Measurements from ENCODE around the gene IMP4.

The IMP4 gene

DNA sequence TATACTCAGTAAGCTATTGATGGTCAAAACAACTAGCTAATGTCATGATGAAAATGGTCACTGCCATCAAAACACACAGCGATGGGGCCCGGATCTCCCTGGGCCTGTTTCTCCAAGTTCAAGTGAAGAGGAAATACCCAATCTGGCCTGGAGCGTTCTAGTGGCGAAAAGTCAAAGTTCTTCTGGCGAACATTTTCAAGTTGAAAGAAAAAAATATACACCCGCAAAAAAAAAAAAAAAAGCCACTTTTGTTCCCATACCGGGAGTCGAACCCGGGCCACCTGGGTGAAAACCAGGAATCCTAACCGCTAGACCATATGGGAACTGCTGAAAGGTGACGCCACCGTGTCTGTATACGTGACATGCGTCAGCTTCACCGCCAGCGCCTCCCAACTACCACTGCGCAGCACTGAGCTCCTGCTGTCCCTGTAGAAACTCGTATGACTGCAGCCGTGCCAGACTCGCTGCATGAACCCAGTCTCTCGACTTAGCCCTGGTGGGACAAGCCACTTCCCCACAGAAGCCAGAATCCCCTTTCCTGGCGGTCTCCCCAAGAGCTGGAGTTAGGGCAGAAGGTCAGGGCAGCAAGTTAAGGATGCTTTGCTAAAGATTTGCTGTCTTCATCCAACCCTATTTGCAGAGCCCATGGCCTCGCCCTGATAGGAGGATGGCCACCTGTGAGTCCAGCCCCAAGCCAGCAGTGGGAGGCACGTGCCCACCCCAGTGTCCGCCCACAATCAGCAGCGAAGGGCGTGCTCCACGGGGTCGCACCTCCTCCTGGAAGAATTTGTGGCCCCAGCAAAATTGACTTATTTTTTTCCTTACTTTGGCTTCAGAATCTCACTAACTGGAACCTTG lies 5.6 kb upstream of the IMP4 start:
- peak overlapping the region; percentile 74 for H3K4me3 ChIP-seq (ENCODE audit: low read length)
- DNase-seq (ENCODE audit: low read depth): peak; percentile 48
- TF ChIP-seq, protein P1, sequence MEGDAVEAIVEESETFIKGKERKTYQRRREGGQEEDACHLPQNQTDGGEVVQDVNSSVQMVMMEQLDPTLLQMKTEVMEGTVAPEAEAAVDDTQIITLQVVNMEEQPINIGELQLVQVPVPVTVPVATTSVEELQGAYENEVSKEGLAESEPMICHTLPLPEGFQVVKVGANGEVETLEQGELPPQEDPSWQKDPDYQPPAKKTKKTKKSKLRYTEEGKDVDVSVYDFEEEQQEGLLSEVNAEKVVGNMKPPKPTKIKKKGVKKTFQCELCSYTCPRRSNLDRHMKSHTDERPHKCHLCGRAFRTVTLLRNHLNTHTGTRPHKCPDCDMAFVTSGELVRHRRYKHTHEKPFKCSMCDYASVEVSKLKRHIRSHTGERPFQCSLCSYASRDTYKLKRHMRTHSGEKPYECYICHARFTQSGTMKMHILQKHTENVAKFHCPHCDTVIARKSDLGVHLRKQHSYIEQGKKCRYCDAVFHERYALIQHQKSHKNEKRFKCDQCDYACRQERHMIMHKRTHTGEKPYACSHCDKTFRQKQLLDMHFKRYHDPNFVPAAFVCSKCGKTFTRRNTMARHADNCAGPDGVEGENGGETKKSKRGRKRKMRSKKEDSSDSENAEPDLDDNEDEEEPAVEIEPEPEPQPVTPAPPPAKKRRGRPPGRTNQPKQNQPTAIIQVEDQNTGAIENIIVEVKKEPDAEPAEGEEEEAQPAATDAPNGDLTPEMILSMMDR (conservative IDR thresholded peaks at IDR 0.05; ENCODE audit: low read depth, low read length): no peak

DNA sequence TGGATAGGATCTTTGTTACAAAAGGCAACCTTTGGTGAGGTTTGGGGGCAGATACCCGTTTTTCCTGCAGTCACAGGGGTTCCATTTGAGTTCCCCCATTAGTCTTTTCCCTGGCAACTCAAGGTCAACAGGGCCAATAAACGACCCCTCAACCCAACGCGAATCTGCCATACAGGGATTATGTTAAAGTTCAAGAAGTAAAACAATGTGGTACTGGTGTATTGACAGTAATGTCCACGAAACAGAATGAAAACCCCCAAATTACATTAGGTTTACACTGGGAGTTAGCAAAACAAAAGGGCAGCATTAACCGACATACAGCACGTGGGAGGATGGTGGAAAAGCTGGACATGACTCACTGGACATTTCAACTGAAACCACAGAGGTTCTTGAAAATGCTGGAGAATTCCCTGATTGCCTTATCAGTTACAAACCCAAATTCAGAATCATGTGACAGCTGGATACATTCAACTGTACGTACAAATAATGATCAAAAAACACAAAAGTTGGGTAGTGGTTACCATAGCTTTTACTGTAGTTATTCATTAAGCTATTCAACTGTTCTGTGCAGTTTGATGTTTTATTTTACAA lies 4.9 kb upstream of the IMP4 start:
- peak overlapping the region; percentile 74 for H3K4me3 ChIP-seq (ENCODE audit: low read length)
- DNase-seq (ENCODE audit: low read depth): no peak
- TF ChIP-seq, protein P1 (conservative IDR thresholded peaks at IDR 0.05; ENCODE audit: low read depth, low read length): no peak

DNA sequence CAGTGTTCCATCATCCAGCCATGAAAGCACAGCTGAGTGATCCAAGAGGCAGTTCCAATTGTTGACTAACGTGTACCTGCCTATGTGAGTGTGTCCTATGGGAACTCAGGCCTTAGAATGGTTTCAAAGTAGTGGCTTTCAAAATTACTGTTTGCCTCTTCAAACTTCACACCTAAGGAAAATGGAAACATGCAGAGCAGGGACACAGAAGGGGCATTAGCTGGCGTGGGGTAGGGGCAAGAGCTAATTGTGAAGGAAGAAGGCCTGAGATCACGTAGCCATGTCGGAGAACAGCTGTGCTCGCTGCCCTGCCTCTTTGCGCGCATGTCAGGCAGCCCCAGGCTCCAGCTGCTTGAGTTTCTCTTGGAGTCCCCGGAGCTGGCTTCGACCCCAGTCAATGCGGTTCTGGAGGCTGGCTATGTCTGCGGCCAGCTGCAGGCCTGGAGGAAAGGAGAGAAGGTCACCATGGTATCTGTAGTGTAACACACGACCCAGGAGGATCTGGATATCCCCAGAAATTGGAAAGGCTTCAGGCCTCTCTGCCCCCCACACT lies 3.8 kb upstream of the IMP4 start:
- no peak overlapping the region for H3K4me3 ChIP-seq (ENCODE audit: low read length)
- DNase-seq (ENCODE audit: low read depth): no peak
- TF ChIP-seq, protein P1 (conservative IDR thresholded peaks at IDR 0.05; ENCODE audit: low read depth, low read length): no peak

DNA sequence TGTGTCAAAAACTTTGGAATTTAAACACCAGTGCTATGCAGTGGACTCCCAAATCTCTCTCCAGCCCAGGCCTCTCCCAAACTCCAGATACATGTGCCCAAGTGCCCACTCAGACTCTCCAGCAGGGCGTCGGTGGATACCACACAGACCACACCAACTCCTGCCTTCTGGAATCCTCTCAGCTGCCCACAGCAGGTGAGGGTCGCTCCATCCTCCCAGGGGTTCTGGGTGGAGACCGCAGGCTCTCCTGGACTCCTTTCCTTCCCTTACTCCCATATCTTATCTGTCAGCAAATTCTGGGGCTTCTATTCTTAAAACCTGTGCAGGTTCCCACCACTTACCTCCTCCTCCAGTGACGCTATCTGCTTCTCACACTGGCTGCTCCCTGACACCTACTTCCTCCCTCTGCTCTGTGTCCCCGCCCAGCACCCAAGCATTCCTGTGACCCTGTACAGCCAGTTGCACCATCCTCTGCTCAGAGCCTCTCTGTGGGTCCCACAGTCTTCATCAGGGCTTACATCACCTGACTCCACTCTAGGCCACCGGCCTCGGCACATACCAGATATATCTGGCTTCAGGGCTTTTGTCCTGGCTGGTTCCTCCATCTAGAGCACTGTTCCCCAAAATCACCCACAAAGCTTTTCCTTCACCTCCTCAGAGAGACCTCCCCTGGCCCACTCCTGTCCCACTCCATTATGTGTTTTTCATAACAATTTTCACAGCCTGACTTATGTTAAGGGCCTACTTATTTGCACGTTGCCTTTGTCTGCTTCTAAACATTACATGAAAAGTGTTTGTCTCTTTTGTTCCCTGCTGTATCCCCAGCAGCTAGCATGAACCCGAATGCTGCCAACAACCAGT lies 2.6 kb upstream of the IMP4 start:
- H3K4me3 ChIP-seq (ENCODE audit: low read length): no peak overlapping the region
- TF ChIP-seq, protein P1 (conservative IDR thresholded peaks at IDR 0.05; ENCODE audit: low read depth, low read length): no peak
- no peak for DNase-seq (ENCODE audit: low read depth)

DNA sequence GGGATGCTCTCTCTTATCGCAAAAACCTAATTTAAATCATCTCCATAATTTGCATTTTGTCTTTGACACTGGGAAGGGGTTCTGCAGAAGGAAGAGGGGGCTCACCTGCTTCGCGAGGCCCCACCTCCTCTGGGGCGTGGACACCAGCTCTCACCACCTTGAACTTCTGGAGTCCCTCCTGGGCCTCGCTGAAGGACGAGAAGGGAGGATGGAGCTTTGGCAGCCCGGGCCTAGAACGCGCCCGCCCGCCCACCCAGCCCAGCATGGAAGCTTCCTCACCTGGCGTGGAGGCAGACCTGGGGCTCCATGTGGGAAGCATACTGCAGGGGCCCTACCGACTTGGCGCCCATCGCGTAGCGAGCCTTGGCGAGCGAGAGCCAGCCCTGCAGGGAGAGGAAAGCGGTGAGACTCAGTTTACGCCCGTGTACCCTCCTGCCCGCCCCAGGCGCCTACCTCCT lies 1.1 kb upstream of the IMP4 start:
- no peak for DNase-seq (ENCODE audit: low read depth)
- peak overlapping the region; percentile 74 for H3K4me3 ChIP-seq (ENCODE audit: low read length)
- TF ChIP-seq, protein P1 (conservative IDR thresholded peaks at IDR 0.05; ENCODE audit: low read depth, low read length): no peak

DNA sequence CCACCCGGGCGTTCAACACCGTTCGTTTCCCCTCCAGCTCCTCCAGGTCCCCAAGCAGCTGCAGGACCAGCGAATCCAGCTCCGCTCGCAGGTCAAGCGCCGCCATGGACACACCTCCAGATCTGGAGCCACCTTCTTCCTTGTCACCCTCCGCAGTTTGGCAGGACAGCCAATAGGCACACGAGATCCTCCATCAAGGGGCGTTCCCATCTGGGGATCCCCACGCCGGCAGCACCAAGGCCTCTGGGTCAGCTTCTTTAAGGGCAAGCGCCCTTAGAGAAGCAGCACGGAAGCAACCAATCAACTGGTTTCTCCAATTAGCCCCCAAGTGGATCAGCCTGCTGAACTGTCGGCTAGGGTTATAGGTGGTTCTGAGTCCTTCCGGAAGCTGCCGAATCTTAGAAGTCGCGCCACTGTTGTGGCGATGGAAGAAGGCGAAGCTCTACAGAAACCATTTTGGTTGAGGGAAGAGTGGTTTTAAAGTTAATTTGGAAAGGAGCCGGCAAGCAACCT lies 621 bp upstream of the IMP4 start:
- peak overlapping the region; percentile 74 for H3K4me3 ChIP-seq (ENCODE audit: low read length)
- peak; percentile 78 for DNase-seq (ENCODE audit: low read depth)
- TF ChIP-seq, protein P1 (conservative IDR thresholded peaks at IDR 0.05; ENCODE audit: low read depth, low read length): no peak

Data from retinal pigment epithelial cell (primary cell).